Measurements from ENCODE around the gene CCNY. TPM values are rescaled to one million over a fixed set of nuclear protein-coding genes. Genes with fewer than 3 reads are reported as not detected.
"Not testable (repeated sequence)": the region's sequence is repeated elsewhere in the genome, so short reads cannot be mapped to it uniquely, and the experiment has no call there.

CCNY gene
- polyA plus RNA-seq, 1 donor = 111 TPM

DNA sequence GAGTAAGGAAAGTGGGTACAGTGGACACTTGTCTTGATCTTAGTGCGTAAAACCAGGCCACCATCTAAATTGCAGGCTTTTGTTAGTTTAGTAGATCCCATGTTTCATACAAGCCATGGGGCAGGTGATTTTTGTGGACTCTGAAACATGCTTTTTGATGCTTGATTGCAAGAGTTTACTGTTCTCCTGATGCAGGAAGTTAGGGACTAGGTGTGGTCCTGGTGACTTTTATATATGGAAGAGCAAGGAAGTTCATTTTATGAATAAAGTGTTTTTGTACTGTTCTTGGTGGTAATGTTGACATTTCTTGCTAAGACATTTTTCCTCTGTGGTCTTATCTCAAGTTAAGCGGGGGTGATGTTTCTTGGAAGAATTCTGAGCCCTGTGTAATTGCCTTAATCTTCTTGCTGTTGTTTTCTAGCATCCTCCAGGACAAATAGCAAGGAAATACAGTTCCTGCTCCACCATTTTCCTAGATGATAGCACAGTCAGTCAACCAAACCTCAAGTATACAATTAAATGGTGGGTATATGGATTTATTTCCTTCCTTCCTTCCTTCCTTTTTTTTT is 179.9 kb downstream of the CCNY start:
- no peak for DNase-seq

- no peak for DNase-seq
These were observed 181.3 kb downstream of the CCNY start for GRCh38 chr10:35517431-35518181.

DNA sequence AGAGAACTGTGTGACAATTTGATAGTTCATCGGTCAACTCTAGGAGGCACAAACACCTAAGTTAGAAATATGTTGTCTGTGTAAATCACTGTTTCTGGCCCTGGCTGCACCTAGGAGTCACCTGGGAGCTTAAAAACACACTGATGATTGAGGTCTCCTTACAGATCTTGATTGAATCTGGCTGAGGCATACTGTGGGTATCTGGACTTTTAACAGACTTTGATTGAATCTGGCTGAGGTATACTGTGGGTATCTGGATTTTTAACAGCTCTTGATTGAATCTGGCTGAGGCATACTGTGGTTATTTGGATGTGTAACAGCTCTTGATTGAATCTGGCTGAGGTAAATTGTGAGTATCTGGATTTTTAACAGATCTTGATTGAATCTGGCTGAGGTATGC is 181.9 kb downstream of the CCNY start:
- not testable (repeated sequence) for DNase-seq

DNA sequence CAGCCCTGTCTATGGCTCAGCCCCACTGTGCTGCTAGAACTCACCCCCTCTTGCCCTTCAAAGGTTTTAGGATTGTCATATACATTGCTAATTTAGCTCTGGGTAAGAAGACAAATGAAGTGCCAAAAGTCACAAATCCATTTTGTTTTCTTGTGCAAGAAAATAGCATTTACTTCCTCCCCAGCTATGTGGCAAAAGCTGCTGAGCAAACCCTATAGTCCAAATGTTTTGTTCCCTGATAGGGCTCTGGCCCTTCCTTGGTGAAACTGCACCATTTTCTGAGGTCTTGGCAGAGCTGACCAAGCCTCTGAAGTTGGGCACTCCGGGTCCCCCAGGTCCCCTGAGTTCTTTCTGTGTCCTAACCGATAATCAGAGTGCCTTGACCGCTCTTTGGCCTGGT is 184.7 kb downstream of the CCNY start:
- no peak for DNase-seq

GRCh38 chr10:35523670-35524225 is 187.4 kb downstream of the CCNY start:
- no peak for DNase-seq

GRCh38 chr10:35526746-35527145 is 190.4 kb downstream of the CCNY start:
- DNase-seq = no peak

- DNase-seq = no peak
These were observed 195.8 kb downstream of the CCNY start for GRCh38 chr10:35532141-35532540.

GRCh38 chr10:35533565-35533964 is 197.3 kb downstream of the CCNY start:
- DNase-seq = no peak

DNA sequence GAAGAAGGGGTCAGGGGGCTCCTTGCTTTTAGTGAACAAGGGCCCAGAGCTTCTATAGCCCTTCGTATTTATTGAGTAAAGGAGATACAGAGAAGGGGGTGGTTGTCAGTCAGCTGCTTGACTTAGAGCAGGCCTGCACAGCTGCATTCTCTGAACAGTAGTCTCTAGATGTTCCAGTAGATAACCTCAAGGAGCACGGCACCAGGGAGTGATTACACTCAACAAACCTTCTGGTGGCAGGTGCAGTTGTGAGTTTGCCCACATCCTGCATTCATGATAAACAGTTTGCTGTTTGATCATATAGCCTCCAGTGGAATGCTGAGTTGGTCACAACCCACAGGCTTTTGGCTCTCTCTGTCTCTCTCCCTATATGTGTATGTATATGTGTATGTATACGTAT is 198.8 kb downstream of the CCNY start:
- no peak for DNase-seq

DNA sequence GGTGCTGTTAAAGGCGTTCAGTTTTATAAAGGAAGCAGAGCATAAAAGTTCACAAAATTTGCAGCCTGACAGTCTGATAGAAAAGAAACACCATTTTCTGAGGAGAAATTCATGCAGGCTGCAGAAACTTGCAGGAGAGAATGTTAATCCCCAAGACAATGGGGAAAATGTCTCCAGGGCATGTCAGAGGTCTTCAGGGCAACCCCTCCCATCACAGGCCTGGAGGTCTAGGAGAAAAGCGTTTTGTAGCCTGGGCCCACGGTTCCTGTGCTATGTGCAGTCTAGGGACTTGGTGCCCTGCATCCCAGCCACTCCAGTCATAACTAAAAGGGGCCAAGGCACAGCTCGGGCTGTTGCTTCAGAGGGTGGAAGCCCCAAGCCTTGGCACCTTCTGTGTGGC is 200.5 kb downstream of the CCNY start:
- no peak for DNase-seq

DNA sequence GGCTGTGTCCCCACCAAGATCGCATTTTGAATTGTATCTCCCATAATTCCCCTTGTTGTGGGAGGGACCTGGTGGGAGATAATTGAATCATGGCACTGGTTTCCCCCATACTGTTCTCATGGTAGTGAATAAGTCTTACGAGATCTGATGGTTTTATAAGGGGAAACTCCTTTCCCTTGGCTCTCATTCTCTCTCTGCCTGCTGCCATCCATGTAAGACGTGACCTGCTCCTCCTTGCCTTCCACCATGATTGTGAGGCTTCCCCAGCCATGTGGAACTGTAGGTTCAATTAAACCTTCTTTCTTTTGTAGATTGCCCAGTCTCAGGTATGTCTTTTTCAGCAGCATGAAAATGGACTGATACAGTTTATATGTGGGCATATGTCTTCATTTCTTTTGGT is 201.6 kb downstream of the CCNY start:
- not testable (repeated sequence) for DNase-seq

- DNase-seq = no peak
These were observed 204.2 kb downstream of the CCNY start for GRCh38 chr10:35540296-35541164.

DNA sequence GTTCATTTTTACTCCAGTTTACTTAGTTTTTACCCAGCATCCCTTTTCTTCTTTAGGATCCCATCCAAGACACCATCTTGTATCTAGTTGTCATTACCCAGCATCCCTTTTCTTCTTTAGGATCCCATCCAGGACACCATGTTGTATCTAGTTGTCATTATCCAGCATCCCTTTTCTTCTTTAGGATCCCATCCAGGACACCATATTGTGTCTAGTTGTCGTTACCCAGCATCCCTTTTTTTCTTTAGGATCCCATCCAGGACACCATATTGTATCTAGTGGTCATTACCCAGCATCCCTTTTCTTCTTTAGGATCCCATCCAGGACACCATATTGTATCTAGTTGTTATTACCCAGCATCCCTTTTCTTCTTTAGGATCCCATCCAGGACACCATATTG is 205.4 kb downstream of the CCNY start:
- no peak for DNase-seq

- no peak for DNase-seq
These were observed 206.0 kb downstream of the CCNY start for GRCh38 chr10:35542303-35542702.

- no peak for DNase-seq
These were observed 208.9 kb downstream of the CCNY start for GRCh38 chr10:35545079-35545657.

DNA sequence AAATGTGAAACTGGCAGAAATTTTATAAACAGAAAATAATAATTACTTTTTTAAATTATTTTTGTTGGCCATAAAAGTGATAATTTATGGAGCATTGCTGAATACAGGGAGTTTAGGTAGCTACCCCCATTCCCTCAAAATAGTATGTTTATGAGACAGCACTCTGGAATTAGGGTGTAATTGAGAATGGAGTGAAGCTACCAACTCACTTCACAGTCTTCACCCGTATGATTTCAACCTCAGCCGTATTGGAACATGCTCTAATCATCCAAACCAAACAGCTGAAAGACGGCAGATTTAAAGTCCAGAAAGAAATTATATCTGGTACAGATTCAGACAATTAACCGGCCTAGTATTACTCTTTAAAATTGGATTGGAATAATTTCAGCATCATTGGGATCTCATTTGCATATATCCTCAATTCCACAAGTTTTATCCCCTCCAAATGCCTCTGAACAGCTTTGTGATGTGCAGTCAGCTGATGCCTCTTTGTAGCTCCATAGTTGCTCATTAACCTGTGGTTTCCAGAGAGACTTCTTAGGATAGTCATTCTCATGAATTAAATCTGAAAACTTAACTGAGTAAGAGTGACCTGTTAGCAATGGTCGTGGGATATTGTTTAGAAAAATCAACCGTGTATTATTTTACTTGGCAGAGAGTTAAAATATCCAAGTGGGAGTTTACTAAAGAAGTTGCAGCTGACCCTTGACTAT is 209.7 kb downstream of the CCNY start:
- DNase-seq = no peak

DNA sequence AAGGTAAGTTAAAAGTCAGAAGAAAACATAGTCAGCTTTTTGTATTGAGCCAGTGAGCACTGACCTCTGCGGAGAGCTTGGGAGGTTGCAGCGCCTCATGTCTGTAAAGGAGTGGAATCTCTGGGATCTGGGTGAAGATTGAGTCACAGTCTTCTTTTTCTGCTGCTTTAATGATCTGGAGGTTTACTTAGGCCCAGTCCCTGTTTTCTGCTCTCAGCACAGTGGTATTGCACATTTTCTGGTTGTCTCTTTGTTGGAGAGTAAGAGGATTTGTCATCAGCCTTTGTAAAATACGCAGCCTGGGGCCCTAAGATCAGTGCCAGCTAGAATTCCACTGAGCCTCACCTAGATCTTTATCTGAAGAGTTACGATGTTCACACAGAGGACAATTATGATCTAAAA is 210.5 kb downstream of the CCNY start:
- no peak for DNase-seq

GRCh38 chr10:35552650-35553342 is 216.5 kb downstream of the CCNY start:
- no peak for DNase-seq

GRCh38 chr10:35554036-35554435 is 217.7 kb downstream of the CCNY start:
- no peak for DNase-seq

- DNase-seq = no peak
These were observed 218.2 kb downstream of the CCNY start for GRCh38 chr10:35554461-35555056.
